Fibroblast of mammary gland (primary cell): ENCODE measurements around the gene SLC7A6.

Source experiments
- DNase-seq: peaks from one replicate; pipeline ENCODE4 v3.0.0-alpha.2; 2010; ENCODE audit warnings: low read depth
- H3K4me3 ChIP-seq: 2 replicates; pipeline ENCODE4 v1.5.1; 2011; ENCODE audit warnings: low read depth, mild to moderate bottlenecking, low read length, moderate library complexity; ENCODE audit not compliant: control insufficient read depth
- TF ChIP-seq, protein P1 (sequence below): conservative IDR thresholded peaks from 2 replicates; pipeline ENCODE4 v1.5.1; 2011; ENCODE audit warnings: low read depth, low read length, inconsistent platforms; ENCODE audit not compliant: control insufficient read depth, insufficient read depth

Gene SLC7A6

DNA sequence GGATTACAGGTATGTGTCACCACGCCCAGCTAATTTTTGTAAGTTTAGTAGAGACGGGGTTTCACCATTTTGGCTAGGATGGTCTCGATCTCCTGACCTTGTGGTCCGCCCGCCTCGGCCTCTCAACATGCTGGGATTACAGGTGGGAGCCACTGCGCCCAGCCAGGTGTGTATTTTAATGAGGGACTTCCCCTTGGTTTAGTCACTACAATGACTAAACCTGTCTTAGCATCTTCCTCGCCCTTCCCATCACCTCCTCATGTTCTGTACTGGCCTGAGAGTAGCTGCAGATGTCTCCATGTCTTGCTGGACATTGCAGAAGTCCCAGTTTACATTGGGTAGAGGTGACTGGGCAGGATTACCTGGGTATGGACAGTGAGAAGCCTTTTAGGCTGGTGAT, 9.6 kb downstream of the SLC7A6 start:
- no peak for DNase-seq
- no peak overlapping the region for H3K4me3 ChIP-seq
- TF ChIP-seq, protein P1, sequence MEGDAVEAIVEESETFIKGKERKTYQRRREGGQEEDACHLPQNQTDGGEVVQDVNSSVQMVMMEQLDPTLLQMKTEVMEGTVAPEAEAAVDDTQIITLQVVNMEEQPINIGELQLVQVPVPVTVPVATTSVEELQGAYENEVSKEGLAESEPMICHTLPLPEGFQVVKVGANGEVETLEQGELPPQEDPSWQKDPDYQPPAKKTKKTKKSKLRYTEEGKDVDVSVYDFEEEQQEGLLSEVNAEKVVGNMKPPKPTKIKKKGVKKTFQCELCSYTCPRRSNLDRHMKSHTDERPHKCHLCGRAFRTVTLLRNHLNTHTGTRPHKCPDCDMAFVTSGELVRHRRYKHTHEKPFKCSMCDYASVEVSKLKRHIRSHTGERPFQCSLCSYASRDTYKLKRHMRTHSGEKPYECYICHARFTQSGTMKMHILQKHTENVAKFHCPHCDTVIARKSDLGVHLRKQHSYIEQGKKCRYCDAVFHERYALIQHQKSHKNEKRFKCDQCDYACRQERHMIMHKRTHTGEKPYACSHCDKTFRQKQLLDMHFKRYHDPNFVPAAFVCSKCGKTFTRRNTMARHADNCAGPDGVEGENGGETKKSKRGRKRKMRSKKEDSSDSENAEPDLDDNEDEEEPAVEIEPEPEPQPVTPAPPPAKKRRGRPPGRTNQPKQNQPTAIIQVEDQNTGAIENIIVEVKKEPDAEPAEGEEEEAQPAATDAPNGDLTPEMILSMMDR = no peak

DNA sequence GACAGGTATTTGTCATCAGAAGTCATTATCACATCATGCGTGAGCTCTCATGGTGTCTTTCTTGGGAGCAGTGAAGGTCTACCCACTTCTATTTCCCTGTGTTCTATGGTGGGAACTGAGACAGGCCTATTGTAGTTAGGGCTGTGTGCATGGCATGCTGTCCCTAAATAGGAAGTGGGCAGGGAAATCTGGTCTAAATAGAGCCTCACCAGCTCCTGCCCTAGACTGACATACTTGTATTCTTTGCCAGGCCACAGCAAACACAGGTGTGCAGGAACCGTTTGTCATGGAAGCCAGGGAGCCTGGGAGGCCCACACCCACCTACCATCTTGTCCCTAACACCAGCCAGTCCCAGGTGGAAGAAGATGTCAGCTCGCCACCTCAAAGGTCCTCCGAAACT, 10.1 kb downstream of the SLC7A6 start:
- H3K4me3 ChIP-seq = no peak overlapping the region
- TF ChIP-seq, protein P1 = no peak
- no peak for DNase-seq

DNA sequence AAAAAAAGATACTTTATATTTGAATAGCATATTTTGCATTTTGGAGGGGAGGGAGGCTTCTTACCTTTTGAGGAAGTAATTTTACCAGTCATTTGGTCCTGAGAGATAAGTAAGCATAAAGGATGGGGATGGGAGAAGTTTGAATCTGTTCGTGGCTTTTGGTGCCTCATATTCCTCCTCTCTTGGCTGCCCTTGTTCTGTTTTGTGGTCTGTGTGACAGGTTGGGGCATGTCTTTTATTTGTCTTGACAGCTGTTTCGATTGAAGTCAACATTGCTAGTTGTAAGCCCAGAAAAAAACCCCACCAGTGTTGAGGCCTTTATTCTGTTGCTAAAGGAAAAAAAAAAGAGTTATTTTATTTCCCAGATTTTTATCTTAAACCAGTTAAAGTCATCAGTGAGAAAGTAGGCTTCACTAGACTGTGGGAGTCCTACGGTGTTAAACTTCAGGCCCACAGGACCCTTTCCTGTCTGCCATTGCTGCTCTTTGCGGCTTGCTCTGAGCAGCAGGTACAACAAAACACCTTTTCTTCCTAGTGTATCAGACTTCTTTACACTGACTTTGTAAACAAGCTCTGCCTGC, 11.4 kb downstream of the SLC7A6 start:
- H3K4me3 ChIP-seq = no peak overlapping the region
- no peak for DNase-seq

DNA sequence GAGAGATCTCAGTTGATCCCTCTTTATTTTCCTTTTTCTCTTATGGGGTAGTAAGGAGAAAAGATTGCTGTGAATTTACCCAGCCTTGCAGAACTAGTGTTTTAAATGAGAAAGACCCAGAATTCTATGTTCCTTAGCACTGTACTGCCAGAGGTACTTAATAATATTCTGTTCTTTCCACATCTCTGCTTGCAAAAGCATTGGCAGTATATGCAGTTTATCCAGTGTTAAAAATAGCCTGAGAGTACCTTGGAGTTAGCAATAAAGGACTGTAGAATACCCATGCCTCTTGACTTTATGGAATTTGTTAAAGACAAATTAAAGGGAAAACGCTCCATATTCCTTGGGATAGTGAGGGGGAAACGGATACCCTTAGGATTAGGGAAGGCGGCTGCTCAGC, 11.9 kb downstream of the SLC7A6 start:
- TF ChIP-seq, protein P1 = no peak
- DNase-seq = no peak
- no peak overlapping the region for H3K4me3 ChIP-seq

More for the DNA sequence above, 11.4 kb downstream of the SLC7A6 start:
- TF ChIP-seq, protein P1 = no peak

DNA sequence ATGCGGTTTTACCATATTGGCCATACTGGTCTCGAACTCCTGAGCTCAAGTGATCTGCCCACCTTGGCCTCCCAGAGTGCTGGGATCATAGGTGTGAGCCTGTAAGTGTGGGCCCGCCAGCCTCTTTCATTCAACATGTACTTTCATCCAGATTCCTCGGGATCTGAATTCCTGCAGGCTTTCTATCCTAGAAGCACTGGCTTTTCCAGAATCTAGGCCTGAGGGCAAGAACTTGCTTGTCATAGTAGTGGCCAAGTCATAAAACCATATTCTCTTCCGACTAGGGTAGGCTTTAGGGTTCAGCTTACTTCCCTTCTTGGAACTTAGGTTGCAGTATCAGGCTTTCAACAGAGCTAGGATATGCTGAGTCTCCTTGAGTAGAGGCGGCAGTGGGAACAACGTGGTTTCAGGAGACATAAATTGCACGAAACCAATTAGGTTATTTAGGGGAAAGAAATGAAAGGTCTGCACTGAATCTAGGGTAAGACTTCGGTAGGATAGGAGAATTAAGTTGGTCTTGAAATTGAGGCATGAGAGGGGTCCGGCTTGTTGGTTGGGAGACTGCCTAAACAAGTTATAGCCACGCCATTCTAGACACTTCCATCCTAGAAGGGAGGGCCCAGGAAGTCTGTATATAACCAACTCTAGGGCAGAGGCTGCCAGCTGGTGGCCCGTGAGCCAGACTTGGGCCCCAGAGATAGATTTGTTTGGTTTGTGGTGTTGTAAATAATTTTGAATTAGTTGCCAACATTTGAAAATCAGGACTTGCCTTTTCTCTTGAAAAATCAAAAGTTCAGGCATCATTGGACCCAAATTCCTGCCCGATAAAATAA, 15.6 kb downstream of the SLC7A6 start:
- no peak overlapping the region for H3K4me3 ChIP-seq
- DNase-seq = no peak
- TF ChIP-seq, protein P1 = no peak

DNA sequence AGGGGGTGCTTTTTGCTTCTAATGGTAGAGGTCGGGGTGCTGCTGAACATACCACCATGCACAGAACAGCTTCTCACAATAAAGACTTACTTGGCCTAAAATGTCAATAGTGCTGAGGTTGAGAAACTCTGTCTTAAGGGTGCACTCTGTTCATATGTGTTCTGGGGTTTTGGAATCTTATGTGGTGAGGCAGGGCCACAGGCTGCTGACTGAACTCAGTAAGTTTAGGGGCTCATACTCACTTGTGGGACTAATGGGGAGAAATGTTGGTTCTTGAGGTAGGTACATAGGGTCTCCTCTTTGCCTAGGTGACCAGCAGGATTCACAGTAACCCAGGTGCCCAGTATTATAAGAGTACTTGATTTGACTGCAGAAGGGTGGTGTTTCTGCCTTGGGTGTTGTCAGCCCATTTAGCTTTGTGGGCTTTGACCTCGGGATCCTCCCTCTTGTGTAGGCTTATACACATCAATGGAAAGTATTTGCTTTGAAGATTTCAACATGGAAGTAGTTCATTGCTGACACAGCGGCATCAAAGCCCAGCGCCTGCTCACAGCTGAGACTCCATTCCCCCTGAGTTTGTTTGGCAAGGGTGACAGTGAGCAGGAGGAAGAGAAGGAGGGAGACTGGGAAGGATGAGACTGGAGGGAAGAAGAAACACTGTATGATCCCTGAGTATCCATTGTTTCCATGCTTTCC, 17.2 kb downstream of the SLC7A6 start:
- TF ChIP-seq, protein P1 = no peak
- H3K4me3 ChIP-seq = no peak overlapping the region
- DNase-seq = no peak
